Keratinocyte (primary cell): ENCODE measurements around the gene ADIPOR1. TPM values are rescaled to one million over a fixed set of nuclear protein-coding genes. Genes with fewer than 3 reads are reported as not detected.

Experiments used
- DNase-seq: peaks from one replicate; pipeline ENCODE4 v3.0.0-alpha.2; 2011; ENCODE audit warnings: low read depth, missing footprints, low spot score
- FAIRE-seq: peaks from 2 replicates; lab custom pipeline; 2011; peaks lifted over from hg19 to GRCh38; lab: Jason Lieb, UNC
- H2AFZ ChIP-seq: 2 replicates; pipeline ENCODE4 v1.6.0; 2012; ENCODE audit warnings: low read length, control low read depth, inconsistent platforms; ENCODE audit not compliant: control insufficient read depth
- H3K27ac ChIP-seq: 2 replicates; pipeline ENCODE4 v1.5.1; 2011; ENCODE audit warnings: low read length; ENCODE audit not compliant: control insufficient read depth, insufficient read depth
- H3K27me3 ChIP-seq: 3 replicates; pipeline ENCODE4 v1.6.0; 2011; ENCODE audit warnings: low read length; ENCODE audit not compliant: control insufficient read depth, insufficient read depth; ENCODE audit errors: extremely low read depth
- H3K36me3 ChIP-seq, 2 experiments: 2 replicates in 1 of 2; 3 replicates in 1 of 2; pipeline ENCODE4 v1.5.1; 2011; ENCODE audit warnings: low read length in 2 of 2, mild to moderate bottlenecking in 1 of 2; ENCODE audit not compliant: control insufficient read depth in 2 of 2, insufficient read depth in 2 of 2; ENCODE audit errors: extremely low read depth in 1 of 2
- H3K4me1 ChIP-seq: 3 replicates; pipeline ENCODE4 v1.5.1; 2011; ENCODE audit warnings: low read length; ENCODE audit not compliant: control insufficient read depth, insufficient read depth; ENCODE audit errors: extremely low read depth
- H3K4me2 ChIP-seq: 3 replicates; pipeline ENCODE4 v1.6.0; 2011; ENCODE audit warnings: low read depth, low read length; ENCODE audit not compliant: control insufficient read depth, insufficient read depth; ENCODE audit errors: extremely low read depth
- H3K4me3 ChIP-seq, 3 experiments: fragments of 200-600 bp in 1 of 3; sonication (generic) in 1 of 3; 2 replicates in 2 of 3; 3 replicates in 1 of 3; pipeline ENCODE4 v1.5.1; 2011 to 2016; ENCODE audit warnings: low read length in 3 of 3, mild to moderate bottlenecking in 3 of 3, control low read depth in 2 of 3, inconsistent platforms in 1 of 3, low read depth in 1 of 3, mixed read lengths in 1 of 3, mixed run types in 1 of 3, moderate library complexity in 1 of 3; ENCODE audit not compliant: control insufficient read depth in 2 of 3, insufficient read depth in 2 of 3; ENCODE audit errors: extremely low read depth in 1 of 3
- H3K79me2 ChIP-seq: 2 replicates; pipeline ENCODE4 v1.6.0; 2012; ENCODE audit warnings: low read length; ENCODE audit not compliant: control insufficient read depth, insufficient read depth
- H3K9ac ChIP-seq: 3 replicates; pipeline ENCODE4 v1.6.0; 2011; ENCODE audit warnings: low read length; ENCODE audit not compliant: control insufficient read depth, insufficient read depth; ENCODE audit errors: extremely low read depth
- H3K9me1 ChIP-seq: 3 replicates; pipeline ENCODE4 v1.6.0; 2011; ENCODE audit warnings: low read length; ENCODE audit not compliant: control insufficient read depth, insufficient read depth; ENCODE audit errors: extremely low read depth
- H3K9me3 ChIP-seq: 2 replicates; pipeline ENCODE4 v1.5.1; 2012; ENCODE audit warnings: low read depth, low read length; ENCODE audit not compliant: control insufficient read depth
- H4K20me1 ChIP-seq: 3 replicates; pipeline ENCODE4 v1.6.0; 2011; ENCODE audit warnings: low read length; ENCODE audit not compliant: control insufficient read depth, insufficient read depth; ENCODE audit errors: extremely low read depth
- CTCF ChIP-seq, 3 experiments: IDR thresholded peaks in 1 of 3; conservative IDR thresholded peaks in 1 of 3; optimal IDR thresholded peaks in 1 of 3; 2 replicates in 2 of 3; 3 replicates in 1 of 3; pipeline versions ENCODE3 to v1.5.1; 2011; ENCODE audit warnings: low read length in 3 of 3, mild to moderate bottlenecking in 3 of 3, moderate library complexity in 2 of 3, control low read depth in 1 of 3, inconsistent platforms in 1 of 3; ENCODE audit not compliant: insufficient read depth in 2 of 3; ENCODE audit errors: extremely low read depth in 1 of 3
- EZH2 ChIP-seq: IDR thresholded peaks from one replicate; pipeline ENCODE4 v1.6.1; 2012; ENCODE audit warnings: inconsistent platforms, mild to moderate bottlenecking, low read length, moderate library complexity
- dilution Hi-C: fragments of 300-500 bp; cut with MboI; formaldehyde crosslinking; loops from one replicate; pipeline ENCODE4 v1.7.0; 2020; ENCODE audit warnings: low sequenced_read_pairs; ENCODE audit not compliant: extremely low pct_ligation_motif_present
- polyA plus RNA-seq, 5 experiments: library from polyadenylated mRNA; depleted of rRNA in 3 of 5; stranded (reverse) in 3 of 5; stranded (forward) in 1 of 5; unstranded in 1 of 5; fragments of >200 nt; gene quantifications; 1 replicate in 1 of 5; 2 replicates in 3 of 5; 3 replicates in 1 of 5; pipeline versions ENCODE4 v1.2.1 to v1.2.3, GENCODE V29; 2011 to 2012; ENCODE audit warnings: missing spikeins in 2 of 5, low read depth in 1 of 5, low replicate concordance in 1 of 5

The ADIPOR1 gene
- polyA plus RNA-seq, 1 donor (not counting 4 experiments of a cell fraction or from before 2014, with no cell fraction given), result 260 TPM

- H3K9ac ChIP-seq, result no peak overlapping the region
- no peaks in the 10 kb centered on the region for H3K79me2 ChIP-seq
- H3K36me3 ChIP-seq, result no peaks in the 10 kb centered on the region
- H3K4me1 ChIP-seq, result no peaks in the 10 kb centered on the region
- no peak overlapping the region for H3K4me2 ChIP-seq
- TF ChIP-seq CTCF (optimal IDR thresholded peaks at IDR 0.05 in 1 of 3, IDR thresholded peaks at IDR 0.05 in 1 of 3, conservative IDR thresholded peaks at IDR 0.05 in 1 of 3; ENCODE audit: extremely low read depth in 1 of 3, insufficient read depth in 2 of 3, low read length in 3 of 3) (no peak), EZH2 (no peak)
- H3K4me3 ChIP-seq, result no peak overlapping the region
- dilution Hi-C loops, result no loop called here
- no peak overlapping the region for H3K27ac ChIP-seq
- FAIRE-seq (no peak), DNase-seq (no peak)
- H4K20me1 ChIP-seq, result no peaks in the 10 kb centered on the region
- no peaks in the 10 kb centered on the region for H3K9me1 ChIP-seq
- H3K27me3 ChIP-seq, result no peaks in the 10 kb centered on the region
- H3K9me3 ChIP-seq, result no peaks in the 10 kb centered on the region
- H2AFZ ChIP-seq, result no peak overlapping the region
These were observed 18.5 kb upstream of the ADIPOR1 start for GRCh38 chr1:202976633-202977032.

GRCh38 chr1:202974856-202975255, 16.7 kb upstream of the ADIPOR1 start:
- Histone ChIP-seq H3K4me3 (no peak overlapping the region), H3K4me1 (no peaks in the 10 kb centered on the region), H3K27ac (no peak overlapping the region), H3K36me3 (no peaks in the 10 kb centered on the region), H4K20me1 (no peaks in the 10 kb centered on the region), H3K9me1 (no peaks in the 10 kb centered on the region), H3K9me3 (no peaks in the 10 kb centered on the region), H3K4me2 (no peak overlapping the region), H3K79me2 (no peaks in the 10 kb centered on the region), H2AFZ (no peak overlapping the region), H3K9ac (no peak overlapping the region), H3K27me3 (no peaks in the 10 kb centered on the region)
- FAIRE-seq (no peak), DNase-seq (no peak)
- dilution Hi-C loops, result no loop called here
- TF ChIP-seq EZH2 (no peak), CTCF (optimal IDR thresholded peaks at IDR 0.05 in 1 of 3, IDR thresholded peaks at IDR 0.05 in 1 of 3, conservative IDR thresholded peaks at IDR 0.05 in 1 of 3; ENCODE audit: extremely low read depth in 1 of 3, insufficient read depth in 2 of 3, low read length in 3 of 3) (no peak)
